ENCODE measurements around the gene BAIAP2L1. TPM values are rescaled to one million over a fixed set of nuclear protein-coding genes. Genes with fewer than 3 reads are reported as not detected.
A peak's percentile ranks its signal among the peaks of the same experiment; 100 is the strongest.

BAIAP2L1 gene
- total RNA-seq, 1 donor from 2014 or later = 10.9 TPM

- Mint-ChIP-seq H3K9me3 (ENCODE audit: unreplicated experiment) (no peaks in the 10 kb centered on the region), H3K4me3 (ENCODE audit: unreplicated experiment) (no peak overlapping the region), H3K36me3 (ENCODE audit: unreplicated experiment) (peaks cover 9% of the 10 kb centered on the region), H3K4me1 (ENCODE audit: unreplicated experiment) (peaks cover 17% of the 10 kb centered on the region), H3K27me3 (ENCODE audit: unreplicated experiment) (no peaks in the 10 kb centered on the region), H3K27ac (ENCODE audit: unreplicated experiment) (no peak overlapping the region)
- no peak for TF ChIP-seq CTCF (IDR thresholded peaks at IDR 0.05)
- no peak for DNase-seq (ENCODE audit: extremely low spot score, unreplicated experiment)
Observed at GRCh38 chr7:98278408-98278807, 122.5 kb downstream of the BAIAP2L1 start.

DNA sequence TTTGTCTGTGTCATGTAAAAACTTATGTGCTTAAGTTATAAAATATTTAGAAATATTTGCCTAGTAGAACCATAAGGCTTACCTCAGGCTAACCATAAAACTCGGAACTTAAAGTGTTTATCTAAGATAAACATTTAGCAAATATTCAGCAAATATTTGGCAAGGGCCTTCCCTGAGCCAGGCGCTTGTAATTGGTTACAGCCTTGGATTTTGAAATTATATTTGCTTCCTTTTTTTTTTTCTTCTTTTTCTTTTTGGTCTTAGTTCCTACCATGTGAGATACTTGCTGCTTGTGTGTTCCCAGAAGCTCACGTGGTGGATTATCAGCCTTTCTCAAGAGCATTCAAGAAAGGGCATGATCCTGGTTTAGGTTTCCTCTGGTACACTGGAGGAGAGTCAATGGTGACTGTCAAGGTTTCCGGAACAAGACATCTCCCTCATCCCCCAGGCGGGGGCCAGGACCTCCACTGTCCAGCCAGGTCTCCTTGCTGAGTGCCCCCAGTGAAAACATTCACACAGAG lies 124.6 kb downstream of the BAIAP2L1 start:
- no peaks in the 10 kb centered on the region for H3K36me3 Mint-ChIP-seq (ENCODE audit: unreplicated experiment)
- no peak overlapping the region for H3K4me3 Mint-ChIP-seq (ENCODE audit: unreplicated experiment)
- no peak for DNase-seq (ENCODE audit: extremely low spot score, unreplicated experiment)
- no peak overlapping the region for H3K27ac Mint-ChIP-seq (ENCODE audit: unreplicated experiment)
- H3K27me3 Mint-ChIP-seq (ENCODE audit: unreplicated experiment) = no peaks in the 10 kb centered on the region
- peaks cover 8% of the 10 kb centered on the region for H3K4me1 Mint-ChIP-seq (ENCODE audit: unreplicated experiment)
- no peaks in the 10 kb centered on the region for H3K9me3 Mint-ChIP-seq (ENCODE audit: unreplicated experiment)
- no peak for TF ChIP-seq CTCF (IDR thresholded peaks at IDR 0.05)

DNA sequence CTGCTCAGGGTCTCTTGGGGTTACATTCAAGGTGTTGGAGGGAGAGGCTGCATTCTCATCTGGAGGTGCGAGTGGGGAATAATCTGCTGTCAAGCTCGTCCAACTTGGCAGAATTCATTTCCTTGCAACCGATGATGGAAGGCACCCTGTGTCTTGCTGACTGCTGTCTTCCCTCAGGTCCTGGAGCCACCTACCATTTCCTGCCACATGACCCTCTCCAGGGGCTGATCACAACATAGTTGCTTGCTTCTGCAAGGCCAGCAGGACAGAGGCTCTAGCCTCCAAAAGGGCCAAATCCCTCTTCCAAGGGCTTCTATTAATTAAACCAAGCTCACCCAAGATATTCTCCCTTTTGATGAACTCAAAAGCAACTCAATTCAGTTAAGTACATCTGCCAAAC lies 133.6 kb downstream of the BAIAP2L1 start:
- H3K36me3 Mint-ChIP-seq (ENCODE audit: unreplicated experiment) = no peaks in the 10 kb centered on the region
- peaks cover 9% of the 10 kb centered on the region for H3K4me1 Mint-ChIP-seq (ENCODE audit: unreplicated experiment)
- H3K9me3 Mint-ChIP-seq (ENCODE audit: unreplicated experiment) = no peaks in the 10 kb centered on the region
- TF ChIP-seq CTCF (IDR thresholded peaks at IDR 0.05) = no peak
- no peaks in the 10 kb centered on the region for H3K27me3 Mint-ChIP-seq (ENCODE audit: unreplicated experiment)
- H3K27ac Mint-ChIP-seq (ENCODE audit: unreplicated experiment) = no peak overlapping the region
- DNase-seq (ENCODE audit: extremely low spot score, unreplicated experiment) = no peak
- H3K4me3 Mint-ChIP-seq (ENCODE audit: unreplicated experiment) = no peak overlapping the region

GRCh38 chr7:98266840-98267239 lies 134.1 kb downstream of the BAIAP2L1 start:
- Mint-ChIP-seq H3K9me3 (ENCODE audit: unreplicated experiment) (no peaks in the 10 kb centered on the region), H3K36me3 (ENCODE audit: unreplicated experiment) (peaks cover 1% of the 10 kb centered on the region), H3K4me1 (ENCODE audit: unreplicated experiment) (peaks cover 9% of the 10 kb centered on the region), H3K27me3 (ENCODE audit: unreplicated experiment) (no peaks in the 10 kb centered on the region), H3K27ac (ENCODE audit: unreplicated experiment) (no peak overlapping the region), H3K4me3 (ENCODE audit: unreplicated experiment) (no peak overlapping the region)
- no peak for DNase-seq (ENCODE audit: extremely low spot score, unreplicated experiment)
- TF ChIP-seq CTCF (IDR thresholded peaks at IDR 0.05) = peak; percentile 52

- Mint-ChIP-seq H3K4me3 (ENCODE audit: unreplicated experiment) (no peak overlapping the region), H3K9me3 (ENCODE audit: unreplicated experiment) (no peaks in the 10 kb centered on the region), H3K4me1 (ENCODE audit: unreplicated experiment) (peaks cover 9% of the 10 kb centered on the region), H3K27ac (ENCODE audit: unreplicated experiment) (peak overlapping the region; percentile 86), H3K36me3 (ENCODE audit: unreplicated experiment) (peaks cover 2% of the 10 kb centered on the region), H3K27me3 (ENCODE audit: unreplicated experiment) (no peaks in the 10 kb centered on the region)
- TF ChIP-seq CTCF (IDR thresholded peaks at IDR 0.05) = no peak
- no peak for DNase-seq (ENCODE audit: extremely low spot score, unreplicated experiment)
Observed at GRCh38 chr7:98265841-98266271, 135.0 kb downstream of the BAIAP2L1 start.
